HG03135 (cell line): ENCODE results near the gene KCNC2.
"Not testable (repeated sequence)": the region's sequence is repeated elsewhere in the genome, so short reads cannot be mapped to it uniquely, and the experiment has no call there.

Source experiments
- ATAC-seq: cut with Tn5 transposase; IDR thresholded peaks from one replicate; pipeline ENCODE4 v1.9.1; 2021; ENCODE audit warnings: mild to moderate bottlenecking, moderate library complexity; ENCODE audit not compliant: unreplicated experiment

Gene KCNC2

DNA sequence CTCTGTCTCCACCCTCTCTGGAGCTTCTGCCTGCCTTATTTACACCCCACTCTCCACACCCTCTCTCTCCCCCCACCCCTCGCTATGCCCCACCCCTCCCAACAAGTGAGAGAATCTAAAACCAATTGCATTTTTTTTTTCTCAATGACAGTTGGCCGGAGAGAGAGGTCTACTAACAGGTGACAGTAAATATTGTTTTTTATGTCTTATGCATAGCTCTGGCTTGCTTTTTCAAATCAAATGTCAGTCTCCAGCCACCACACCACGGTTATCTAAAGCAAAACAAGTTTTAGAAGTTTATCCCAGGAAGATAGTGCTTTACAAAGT, at the start of gene KCNC2:
KCNC2 (minus strand) TSS at position 28 of the 327 bp plus-strand sequence.
- no peak for ATAC-seq

DNA sequence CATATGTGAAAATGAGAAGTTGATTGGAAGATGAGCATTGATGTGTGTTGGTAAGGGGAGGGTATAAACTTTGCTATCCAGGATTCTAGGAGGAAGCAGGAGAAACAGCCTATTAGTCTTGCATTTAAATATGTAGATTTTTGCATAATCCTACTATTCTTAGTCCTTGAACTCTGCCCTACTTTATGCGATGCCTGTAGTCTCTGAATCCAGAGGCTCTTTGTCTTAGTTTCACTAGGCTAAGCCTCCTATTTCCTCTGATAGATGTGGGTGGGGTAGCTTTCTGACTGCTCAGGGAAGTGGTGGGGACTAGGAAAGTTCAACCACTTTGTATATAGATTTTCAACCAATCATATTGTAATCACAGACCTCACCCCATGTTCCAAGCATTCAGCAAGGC, 49.5 kb upstream of the KCNC2 start:
- no peak for ATAC-seq

DNA sequence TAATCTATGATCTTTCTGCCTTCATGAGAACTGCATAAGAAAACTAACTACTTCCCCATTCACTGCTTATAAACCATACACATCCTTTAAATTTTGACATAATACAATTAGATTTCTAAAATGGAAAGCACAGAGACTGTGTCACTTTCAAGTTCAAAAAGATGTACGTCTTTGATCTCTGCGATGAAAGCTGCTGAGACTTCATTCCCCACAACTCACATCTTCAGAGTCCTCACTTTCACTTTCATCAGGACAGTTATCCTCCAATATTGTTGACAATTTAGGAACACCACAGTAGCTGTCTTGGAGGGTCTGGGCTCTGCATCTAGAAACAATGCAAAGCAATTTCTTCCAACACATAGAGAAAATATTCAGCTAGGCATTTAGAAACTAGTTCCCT, 47.9 kb upstream of the KCNC2 start:
- ATAC-seq, result no peak

DNA sequence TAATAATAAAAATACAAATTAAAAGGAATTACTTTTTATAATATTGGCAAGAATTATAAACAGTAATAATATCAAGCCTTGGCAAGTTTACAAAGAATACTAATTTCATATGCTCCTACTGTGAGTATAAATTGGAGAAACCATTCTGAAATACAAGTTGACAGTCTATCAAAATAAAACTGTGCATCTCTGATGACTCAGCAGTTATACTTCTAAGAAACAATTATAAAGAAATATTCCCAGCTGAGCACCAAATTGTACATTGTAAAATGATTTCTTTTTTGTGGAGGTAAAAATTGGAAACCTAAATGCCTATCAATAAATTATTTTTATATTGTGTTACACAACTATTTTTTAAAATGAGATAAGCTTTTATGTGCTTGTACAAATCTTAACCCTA, 35.5 kb upstream of the KCNC2 start:
- no peak for ATAC-seq

- peak; percentile 81 for ATAC-seq
These were observed 30.3 kb upstream of the KCNC2 start for GRCh38 chr12:75239987-75240386.

DNA sequence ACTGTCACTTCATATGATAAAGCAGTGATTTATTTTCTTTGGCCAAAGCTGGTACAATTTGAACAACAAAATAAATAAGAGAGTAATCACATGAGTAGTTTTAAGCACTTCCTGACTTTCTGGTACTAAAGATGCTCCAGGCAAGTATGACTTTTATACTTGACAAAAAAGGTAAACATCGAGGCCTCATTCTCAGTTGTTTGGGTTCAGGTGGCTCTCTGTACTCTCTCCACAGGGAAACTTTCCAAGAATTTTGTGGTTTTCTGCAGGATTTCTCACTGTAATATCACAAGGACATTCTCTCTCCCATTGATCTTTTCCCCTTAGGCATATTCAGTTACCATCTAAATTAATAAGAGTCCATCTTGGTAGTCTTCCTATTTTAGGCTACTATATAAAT, 26.6 kb upstream of the KCNC2 start:
- ATAC-seq, result no peak

DNA sequence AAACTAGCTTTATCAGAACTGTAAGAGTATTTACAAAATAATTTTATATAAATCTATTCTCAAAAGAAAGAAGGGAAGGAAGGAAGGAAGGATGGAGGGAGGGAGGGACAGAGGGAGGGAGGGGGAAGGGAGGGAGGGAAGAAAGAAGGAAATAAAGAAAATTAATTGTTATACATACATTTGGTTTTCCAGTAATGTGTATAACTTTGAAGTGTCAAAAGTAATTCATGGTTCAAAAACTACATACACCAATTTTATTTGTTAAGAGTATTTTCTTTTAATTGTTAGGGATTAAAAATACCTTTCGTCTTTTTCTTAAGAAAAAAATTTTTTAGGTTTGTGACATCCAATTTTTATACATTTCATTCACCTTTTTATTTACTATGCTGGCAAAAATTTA, 17.5 kb upstream of the KCNC2 start:
- ATAC-seq, result no peak

DNA sequence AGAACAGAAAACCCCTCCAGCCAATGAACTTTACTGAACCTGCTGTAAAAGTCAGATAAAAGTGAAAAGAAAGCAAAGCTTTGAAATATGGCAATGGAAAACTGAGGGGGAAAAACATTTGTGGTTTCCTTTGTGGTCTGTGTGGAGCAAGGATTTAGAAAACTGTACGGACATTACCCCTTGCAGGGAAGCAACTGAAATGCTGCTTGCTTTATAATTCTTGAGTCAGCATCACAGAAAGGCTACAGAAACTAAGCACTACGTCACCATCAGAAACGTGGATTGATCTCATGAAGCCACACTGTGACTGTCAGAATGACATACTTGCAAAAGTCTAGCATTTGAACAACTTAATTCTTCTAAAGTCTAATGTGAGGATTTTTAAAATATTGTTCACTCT, 2.4 kb upstream of the KCNC2 start:
- ATAC-seq, result no peak

DNA sequence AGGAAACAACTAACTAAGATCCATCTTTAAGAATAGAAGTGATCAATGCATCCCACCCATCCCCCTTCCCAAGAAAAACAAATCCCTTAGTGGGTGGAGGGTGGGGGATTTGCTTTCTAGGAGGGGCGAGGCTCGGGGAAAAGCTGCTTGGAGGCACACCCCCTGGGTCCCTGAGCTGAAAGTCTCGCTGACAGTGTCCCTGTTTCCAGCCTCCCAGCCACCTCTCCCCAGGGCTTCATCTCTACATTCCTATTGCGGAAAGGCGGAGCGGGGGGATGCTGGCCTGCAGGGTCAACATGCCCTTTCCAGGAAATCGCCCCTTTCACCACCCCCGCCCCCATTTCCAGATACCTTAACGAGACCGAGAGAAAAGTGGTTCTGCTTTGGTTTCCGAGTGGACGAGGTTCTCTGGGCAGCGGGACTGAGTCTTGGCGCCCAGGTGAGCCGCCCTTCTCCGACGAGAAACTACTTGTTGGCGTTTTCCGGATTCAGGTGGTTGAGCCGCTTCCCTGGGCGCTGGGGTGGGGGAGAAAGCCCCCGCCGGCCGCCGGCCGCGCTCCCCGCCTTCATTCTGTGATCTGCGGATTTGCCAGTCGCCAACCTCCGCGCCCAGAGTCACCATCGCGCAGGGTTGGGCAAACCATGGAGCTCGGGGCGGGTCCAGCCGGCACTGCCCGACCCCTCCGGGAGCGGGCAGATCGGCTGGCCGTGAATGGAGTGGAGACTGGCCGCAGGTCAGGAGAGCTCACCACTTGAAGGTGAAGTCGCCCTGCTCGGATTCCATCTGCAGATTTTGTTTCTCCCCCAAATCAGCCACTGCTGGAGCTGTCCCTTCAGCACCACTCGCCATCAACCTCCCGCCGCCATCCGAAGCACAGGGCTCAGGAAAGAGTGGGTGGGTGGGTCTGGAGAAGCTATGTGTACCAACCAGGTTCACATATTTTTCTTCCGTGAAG, 505 bp downstream of the KCNC2 start:
- no peak for ATAC-seq

- ATAC-seq, result no peak
These were observed 2.1 kb downstream of the KCNC2 start for GRCh38 chr12:75207338-75208083.

DNA sequence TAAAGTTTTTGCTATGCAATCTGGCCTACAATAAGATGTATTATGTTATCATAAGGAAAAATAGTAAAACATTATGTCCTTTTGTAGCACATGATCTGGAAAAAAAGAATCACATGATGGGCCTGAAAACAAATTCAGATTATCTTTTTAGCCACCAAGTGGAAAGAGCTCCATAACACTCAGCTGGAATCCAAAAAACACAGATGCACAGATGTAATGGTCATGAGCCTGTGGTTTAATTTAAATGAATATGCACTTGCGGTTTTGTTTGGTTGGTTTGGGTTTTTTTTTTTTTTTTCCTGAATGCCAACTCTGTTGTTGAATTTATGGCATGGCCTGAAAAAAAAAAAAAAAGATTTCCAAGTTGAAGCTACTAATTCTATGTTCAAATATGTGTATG, 4.1 kb downstream of the KCNC2 start:
- ATAC-seq, result no peak

- no peak for ATAC-seq
These were observed 12.8 kb downstream of the KCNC2 start for GRCh38 chr12:75196865-75197264.

- no peak for ATAC-seq
These were observed 13.2 kb downstream of the KCNC2 start for GRCh38 chr12:75196408-75196807.

- no peak for ATAC-seq
These were observed 15.4 kb downstream of the KCNC2 start for GRCh38 chr12:75194250-75194649.

DNA sequence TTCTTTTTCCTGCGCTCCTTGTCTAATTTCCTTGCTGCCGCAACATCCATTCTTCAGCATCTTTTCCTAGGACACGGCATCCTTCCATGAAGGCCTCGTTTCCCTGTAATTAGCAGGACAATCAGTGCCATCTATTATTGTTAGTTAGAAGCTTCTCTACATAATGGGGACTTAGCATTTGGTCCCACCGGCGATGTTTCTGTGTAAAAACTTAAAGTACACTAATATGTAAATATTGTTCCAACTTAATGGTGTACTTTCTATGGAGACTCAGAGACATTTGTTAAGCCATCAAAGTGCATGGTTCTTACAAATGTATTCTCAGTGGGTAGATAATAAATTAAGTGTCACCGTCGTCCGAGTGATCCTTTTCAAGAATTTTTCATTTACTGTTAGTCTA, 17.4 kb downstream of the KCNC2 start:
- no peak for ATAC-seq

DNA sequence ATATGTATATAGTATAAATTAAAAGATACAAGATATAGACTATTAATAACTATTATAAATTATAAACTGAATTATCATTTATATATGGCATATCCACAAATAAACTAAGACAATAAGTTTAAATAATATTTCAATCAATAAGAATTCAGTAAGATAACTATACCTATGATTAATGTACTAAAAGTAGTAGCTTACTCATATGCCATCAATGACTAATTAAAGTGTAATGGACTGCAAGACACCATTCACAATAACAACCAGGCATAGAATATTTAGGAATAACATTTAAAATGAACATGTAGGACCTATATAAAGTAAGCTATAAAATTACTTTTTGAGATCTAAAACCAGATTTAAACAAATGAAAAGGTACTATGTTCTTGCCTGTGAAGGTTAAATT, 18.8 kb downstream of the KCNC2 start:
- ATAC-seq, result no peak

- not testable (repeated sequence) for ATAC-seq
These were observed 23.8 kb downstream of the KCNC2 start for GRCh38 chr12:75185881-75186280.

GRCh38 chr12:75184516-75184915, 25.1 kb downstream of the KCNC2 start:
- ATAC-seq, result no peak

DNA sequence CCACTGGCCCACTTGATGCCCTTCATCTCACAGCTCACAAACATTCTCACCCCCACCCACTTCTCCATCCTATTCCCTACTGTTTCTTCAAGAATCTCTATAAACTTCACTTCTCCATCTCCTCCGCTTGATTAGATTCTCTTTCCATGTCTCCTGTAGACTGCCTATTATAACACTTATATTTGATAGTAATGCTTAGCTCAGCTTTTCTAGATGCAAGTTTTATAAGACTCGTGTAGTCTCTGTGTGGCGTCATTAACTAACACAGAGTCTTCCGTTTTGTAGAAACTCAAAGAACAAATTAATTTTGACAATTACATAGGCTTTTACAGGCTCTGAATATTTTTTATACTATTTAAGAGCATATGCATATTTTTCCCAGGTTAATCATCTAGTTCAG, 25.7 kb downstream of the KCNC2 start:
- no peak for ATAC-seq

- no peak for ATAC-seq
These were observed 31.6 kb downstream of the KCNC2 start for GRCh38 chr12:75177997-75178396.

DNA sequence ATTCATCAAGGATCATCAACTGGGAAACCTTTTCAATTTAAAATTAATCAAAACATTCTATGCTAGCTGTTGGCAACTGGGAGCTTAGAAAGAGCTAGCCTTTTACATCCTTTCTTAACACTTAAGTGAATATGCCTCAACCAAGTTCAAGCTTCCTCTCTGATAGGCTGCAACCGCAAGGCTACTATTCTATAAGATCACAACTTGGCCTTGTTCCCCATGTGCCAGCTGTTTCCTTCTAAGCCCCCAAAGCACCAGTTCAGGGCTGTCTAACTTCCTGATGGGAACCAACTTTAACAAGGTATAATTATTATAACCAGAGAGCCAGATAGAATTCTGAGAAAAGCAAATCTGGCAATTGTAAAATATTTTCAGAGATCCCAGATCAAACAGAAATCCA, 37.0 kb downstream of the KCNC2 start:
- ATAC-seq, result no peak

DNA sequence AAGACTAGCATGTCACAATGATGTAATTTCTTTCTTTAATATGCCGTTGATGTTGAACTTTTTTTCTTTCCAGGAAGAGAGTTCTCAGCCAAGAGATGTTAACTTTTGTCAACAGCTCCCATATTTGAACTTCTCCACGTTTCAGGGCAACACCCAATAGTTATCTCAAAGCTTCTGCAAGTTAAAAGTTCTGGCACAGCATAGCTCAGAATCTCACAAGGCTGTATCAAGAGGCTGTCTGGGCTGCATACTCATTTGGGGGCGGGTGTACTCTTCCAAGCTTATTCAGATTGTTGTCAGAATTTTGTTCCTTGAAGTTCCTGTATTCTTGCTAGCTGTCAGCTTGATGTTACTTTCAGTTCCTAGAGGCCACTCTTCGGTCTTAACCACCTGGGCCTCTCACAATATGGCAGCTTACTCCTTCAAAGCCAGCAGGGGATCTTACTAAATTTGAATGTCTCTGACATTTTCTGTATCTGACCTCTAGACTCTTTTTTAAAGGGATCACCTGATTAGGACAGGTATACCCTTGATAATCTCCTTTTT, 38.9 kb downstream of the KCNC2 start:
- no peak for ATAC-seq
